Occipital lobe (tissue), 2 donors: Measurements from ENCODE around the gene ITPR1. TPM values are rescaled to one million over a fixed set of nuclear protein-coding genes. Genes with fewer than 3 reads are reported as not detected.

Source experiments
- DNase-seq: peaks from one replicate; lab custom pipeline; 2025; lab: John Stamatoyannopoulos, UW
- total RNA-seq: library from RNA; depleted of rRNA; stranded (reverse); fragments of >200 nt; gene quantifications from one replicate; pipeline ENCODE4 v1.2.3, GENCODE V29; 2014

The ITPR1 gene
- total RNA-seq, 1 donor from 2014 or later: 136 TPM

DNA sequence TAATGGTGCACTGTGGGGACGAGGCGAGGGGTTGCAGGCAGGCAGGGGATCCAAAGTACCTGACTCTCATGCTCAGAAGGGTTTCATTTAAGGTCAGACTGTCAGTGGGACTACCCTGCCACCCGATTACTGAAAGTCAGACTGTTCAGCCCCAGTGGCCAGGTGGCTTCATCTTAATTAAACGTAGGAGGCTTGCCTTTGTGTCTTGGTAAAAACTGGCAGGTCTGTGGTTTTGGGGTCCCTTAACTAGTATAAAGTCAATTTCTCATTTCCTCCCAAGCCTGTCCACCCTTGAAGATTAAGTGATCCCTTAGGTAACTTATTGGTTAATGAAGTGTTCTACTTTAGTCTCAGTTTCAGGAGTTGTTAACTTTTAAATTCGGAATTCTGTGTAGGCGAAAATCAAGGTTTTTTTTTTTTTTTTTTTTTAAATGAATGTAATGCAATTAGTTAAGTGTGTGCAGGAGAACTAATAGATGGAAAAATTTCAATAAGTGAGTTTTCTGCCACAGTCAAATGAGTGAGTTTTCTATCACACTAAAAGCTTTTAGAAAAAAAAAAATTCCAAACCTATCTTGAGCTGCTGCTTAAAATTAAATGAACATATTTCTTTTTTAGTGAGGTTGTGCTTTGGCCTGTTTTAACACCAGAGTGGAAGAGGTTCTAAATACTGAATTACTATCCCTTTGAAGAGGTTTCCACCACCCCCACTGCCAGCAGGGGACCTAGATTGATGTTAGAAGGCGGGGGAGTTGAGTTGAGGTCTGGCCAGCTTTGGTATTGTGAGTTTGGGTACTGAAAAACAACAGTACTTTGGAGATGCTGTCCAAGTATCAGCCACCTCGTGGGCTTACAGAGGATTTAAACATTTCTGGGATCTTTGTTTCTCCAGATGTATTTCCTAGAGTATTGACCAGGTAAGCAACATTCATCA is 15.2 kb downstream of the ITPR1 start:
- no peak for DNase-seq

DNA sequence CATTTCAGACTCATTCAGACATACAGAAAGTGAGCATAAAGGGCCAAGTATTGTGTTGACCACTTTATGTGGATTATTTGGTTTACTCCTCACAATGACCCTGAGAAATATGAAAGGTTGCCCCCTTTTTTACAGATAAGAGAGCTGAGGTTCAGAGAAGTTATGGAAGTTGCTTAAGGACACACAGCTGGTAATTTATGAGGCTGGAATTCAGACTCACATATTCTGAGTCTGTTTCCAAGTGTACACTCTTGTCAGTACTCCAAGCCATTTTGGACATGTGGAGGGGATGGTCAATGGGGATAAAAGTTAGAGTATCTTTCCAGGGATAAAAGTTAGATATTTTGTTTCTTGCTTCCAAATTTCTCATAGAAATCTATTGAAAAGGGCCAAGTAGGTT is 15.9 kb downstream of the ITPR1 start:
- no peak for DNase-seq

DNA sequence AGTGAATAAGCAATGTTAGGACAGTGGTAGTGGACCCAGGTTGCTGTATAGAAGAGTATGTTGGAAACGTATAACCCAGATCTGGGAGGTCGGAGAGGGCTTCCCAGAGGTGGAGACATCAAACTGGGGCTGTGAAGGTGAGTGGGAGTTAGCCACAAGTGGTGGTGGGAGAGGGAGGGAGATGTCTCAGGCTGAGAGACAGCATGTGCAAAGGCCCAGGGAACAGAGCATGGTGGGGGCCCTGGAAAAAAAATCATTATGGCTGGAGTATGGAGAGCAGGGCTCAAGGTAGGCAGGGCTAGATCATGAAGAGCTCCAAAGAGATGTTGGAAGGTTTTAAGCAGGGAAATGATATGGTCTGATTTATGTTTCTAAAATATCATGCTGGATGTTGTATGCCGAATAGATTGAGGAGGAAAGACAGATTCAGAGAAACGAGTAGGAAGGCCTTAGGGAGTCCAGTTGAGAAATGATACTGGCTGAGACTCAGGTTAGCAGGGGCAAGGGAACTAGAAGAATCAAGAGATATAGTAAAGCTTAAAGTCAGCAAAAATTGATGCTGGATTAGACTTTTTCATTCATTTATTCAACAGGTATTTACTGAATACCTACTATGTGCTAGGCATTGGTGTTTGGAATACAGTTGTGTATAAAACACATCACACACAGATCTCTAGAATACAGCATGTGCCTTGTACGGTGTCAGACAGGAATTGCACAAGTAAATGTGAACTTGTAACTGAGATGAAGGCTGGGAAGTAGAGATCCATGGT is 17.0 kb downstream of the ITPR1 start:
- DNase-seq: no peak

DNA sequence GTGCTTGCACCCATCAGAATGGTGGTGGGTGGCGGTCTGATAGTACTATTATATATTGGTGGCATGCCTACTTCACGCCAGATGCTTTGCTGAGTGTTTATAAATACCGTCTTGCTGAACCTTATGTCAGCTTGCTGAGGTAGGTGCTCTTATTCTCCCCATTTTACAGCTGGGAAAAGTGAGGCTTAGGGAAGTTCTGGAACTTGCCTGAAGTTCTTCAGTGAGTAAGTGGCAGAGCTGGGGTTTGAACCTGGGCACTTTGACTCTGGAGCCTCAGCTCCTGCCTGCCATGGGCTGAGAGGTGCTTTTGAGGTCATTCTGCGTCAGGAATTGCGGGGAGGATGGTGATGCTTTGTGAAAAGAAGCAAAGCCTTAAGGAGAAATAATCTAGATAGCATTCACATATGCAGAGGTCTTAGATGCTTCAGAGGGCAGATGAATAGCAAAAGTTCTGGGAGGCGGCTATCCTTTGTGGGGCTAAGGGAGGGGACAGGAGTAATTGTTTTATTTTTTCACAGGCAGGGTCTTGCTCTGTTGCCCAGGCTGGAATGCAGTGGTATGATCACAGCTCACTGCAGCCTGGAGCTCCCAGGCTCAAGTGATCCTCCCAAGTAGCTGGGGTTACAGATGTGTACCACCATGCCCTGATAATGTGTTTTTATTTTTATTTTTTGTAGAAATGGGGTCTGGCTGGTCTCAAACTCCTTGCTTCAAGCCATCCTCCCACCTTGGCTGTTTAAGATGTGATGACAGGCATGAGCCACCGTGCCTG is 18.5 kb downstream of the ITPR1 start:
- no peak for DNase-seq

DNA sequence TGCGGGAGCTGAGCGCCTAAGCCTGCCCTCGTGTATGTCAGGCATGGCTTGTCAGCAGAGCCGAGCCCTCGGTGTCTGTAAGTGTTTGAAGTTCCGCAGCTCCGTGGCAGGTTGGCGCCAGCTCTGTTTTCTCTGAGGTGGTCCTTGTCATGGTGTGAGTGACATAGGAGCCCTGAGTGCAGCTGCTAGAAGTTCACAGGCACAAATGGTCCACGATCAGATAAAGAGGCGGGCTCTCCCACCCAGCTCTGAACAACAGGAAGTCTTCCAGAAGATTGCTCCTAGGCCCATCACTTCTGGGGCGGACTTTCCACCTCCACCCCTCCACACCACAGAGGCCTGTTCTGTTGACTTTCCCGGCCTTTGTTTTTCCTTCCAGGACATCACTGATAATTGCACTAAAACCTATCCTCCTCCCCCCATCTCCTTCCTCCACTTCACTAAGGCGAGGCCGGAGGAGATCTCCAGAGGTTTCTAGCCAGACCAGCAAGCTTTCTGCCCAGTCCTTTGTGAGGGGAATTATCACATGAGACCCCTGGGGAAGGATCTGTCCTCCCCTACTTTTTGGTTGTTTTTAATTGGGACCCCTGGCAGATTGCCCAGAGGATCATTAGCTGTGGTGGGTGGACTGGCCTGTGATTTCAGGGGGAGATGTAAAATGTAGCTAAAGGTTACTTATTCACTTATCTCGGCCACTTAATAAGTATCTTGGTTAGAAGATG is 19.9 kb downstream of the ITPR1 start:
- no peak for DNase-seq

DNA sequence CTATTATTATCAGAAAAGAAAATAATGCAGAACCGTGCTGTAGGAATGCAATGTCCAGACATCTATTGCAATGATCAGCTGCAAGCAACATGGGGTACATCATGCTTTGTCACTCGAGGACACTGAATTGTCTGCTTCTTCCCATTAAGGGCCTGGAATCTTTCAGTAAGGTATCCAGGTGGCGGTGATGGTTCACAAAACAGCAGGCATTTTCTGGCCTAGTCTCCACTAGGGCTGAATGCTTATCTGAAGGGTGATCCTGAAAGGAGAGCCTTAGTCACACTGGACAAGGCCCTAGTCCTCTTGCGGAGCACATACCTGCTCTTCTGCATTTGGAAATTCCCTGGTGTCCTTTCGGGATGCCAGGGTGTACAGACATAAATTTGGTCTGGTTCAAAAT is 21.2 kb downstream of the ITPR1 start:
- no peak for DNase-seq

DNA sequence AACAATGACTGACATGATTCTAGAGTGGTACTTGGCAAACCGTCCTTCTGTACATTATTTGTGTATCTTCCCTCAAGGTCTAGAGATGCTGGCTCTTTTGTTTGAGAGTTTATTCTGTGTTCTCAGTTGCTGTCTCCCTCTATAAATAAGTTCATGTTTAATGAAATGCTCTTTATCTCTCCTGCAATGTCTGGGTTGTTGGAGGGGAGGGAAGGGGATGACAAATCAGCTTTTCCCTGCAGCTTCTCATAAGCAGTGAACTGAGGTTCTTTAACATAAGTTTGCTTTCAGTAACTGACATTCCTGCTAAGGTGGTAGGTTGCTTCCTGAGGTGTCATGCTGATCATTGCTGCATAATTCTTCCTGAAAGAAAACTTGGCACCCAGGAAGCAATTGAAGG is 21.8 kb downstream of the ITPR1 start:
- no peak for DNase-seq

DNA sequence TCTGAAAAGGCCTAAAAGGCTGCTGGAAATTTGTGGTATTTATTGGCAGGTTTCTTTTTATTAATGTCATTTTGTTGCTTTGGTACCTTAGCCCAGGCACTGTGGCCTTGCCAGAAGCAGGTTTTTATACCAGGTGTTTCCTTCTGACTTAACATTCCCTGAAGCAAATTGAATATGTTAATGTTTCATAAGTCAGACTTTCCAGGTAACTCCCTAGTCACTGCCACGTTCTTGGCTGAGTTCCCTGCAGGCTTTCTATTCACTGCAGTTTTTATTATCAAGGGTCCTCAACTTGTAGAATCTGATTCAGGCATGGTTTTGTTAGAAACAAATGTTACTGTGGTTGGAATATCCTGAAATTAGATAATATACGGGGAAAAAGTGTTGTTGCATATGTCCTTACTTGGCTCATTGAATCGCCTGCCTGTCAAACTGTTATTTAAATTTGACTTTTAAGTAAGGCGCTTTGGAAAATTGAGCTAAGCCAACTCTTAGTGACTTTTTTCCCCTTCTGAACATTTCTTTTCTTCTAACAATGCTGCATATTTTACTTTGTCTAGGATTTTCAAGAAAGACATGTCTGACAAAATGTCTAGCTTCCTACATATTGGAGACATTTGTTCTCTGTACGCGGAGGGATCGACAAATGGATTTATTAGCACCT is 22.9 kb downstream of the ITPR1 start:
- DNase-seq: no peak

DNA sequence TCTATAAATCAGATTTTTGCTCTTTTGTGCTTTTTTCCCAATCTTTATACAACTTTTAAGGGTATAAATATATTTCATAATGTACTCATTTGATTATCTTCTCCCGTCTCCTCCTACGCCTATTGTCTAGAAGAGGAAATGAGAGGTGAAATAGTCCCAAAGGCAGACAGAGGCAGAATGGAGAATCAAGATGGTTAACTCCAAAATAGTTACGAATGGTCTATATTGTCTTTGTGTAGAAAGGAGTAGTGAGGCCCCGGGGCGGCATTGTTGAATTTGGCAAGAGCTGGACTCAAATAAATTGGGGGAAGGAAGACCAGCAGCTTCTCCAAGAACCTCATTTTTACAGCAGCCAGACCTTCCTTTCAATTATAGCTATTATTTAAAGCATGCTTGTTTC is 23.9 kb downstream of the ITPR1 start:
- no peak for DNase-seq

DNA sequence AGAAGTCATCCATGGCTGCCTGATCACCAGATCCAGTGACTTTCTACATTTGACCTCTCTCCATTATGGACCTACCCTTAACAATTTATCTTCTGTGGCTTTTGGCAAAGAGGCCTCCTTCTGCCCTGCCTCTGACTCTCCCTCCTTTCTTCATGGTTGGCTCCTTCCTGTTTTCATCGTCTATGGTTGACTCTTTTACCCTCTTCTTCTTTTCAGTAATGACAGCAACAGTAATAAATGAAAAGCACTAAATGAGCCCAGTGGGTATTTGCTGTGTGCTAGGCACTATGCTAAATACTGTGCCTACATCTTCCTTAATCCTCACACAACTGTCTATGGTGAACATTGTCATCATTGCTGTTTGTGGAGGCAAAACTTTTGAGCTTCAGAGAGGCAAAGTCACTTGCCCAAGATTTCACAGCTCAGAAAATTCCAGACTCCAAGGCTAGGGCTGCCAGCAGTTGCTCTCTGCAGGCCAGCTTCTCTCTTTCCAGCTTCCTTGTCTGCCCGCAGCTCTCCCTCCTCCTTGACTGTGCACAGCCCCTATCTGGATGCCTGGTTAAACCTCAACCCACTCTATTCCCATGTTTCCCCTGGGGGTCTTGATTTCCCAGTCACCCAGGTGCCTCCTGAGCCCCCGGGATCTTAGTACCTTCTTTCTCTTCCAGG is 24.6 kb downstream of the ITPR1 start:
- no peak for DNase-seq

DNA sequence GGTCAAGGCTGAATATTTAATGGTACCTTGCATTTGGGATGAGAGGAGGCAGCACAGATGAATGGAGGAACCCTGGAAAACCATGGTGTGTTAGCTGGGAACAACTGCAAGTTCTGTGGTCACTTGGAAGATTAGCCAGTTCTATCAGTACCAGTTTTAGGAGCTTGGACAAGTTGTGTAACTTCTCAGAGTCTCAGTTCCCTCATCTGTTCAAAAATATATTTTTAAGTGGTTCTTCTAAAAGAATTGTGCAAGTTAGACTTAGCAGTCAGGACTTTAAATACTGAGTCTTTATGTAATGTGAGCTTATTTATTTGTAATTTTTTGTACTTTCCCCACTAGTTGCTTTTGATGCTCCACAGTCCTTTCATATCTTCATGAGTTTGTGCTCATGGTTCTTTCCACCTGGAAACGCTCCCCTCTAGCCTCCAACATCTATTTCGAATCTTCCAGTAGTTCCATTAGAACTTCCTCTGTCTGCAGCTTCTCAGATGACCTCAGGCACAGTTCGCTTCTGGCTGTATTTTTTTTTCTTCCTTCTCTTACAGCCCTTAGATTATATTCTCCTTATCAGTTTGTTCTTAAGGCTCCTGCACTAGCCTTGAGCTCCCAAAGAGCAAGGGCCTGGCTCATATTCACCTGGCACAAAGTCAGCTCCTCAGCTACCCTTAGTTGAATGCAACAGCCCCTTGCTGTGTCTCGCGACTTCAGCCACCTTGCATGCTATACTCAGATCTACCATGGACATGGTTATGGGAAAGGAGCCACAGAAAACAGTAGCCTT is 27.1 kb downstream of the ITPR1 start:
- no peak for DNase-seq

DNA sequence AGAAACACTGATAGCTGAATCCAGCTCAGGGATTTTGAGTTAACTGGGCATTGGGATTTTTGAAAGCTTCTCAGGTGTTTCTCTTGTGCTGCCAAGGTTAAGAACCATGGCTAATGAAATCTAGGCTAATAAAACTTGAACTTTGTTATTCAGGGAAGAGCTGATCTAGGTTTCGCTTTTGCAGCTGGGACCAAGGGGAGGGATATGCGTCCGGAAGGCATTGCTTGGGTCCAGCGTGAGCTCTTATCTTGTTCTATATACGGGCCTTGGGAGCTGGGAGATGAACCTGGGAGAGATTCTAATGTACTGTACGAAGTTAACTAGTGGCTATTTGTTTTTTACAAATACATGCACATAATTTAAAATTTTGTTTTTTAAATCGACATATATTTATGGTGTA is 29.8 kb downstream of the ITPR1 start:
- DNase-seq: no peak

DNA sequence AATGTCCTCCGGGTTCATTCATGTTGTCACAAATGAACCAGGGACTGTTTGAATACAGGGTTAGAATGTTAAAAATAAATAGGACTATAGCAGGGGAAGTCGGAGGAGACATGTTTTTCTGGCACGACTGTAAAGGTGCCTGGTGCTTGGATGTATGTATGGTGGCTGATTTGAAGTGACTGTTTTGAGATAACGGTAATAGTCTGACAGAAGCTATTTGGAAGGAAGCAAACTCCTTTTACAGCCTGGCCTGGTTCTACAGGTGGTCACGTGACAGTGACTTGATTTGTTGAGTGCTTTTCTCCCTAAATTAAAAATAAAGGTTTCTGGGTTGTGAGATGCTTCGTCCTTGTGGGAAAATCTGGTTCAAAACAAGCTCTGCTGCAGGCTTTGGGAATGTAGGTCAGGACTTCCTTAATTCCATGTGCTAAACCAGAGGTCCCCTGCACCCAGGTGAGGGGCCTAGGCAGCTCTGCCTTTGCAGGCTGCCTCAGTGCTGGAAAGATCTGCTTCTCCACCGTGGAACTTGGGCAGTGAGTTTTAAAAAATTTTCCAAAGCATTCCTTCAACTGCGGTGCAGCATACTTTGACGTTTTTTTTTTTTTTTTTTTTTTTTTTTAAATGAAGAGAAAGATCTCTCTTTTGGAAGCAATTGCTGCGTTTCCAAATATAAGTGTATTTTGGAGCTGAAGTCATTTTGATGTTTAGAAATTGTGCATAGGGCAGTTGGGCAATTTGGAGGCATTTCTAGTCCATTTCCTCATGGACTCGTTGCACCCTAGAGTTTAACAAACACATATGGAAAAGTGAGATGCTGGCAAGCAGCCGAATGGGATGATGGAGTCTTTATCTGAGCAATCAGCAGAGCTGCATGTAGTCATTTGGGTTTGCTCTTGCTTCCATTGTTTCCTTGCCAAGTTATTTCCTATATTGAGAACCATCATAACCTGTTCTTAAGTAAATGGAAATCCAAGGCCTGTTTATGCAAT is 30.9 kb downstream of the ITPR1 start:
- no peak for DNase-seq

DNA sequence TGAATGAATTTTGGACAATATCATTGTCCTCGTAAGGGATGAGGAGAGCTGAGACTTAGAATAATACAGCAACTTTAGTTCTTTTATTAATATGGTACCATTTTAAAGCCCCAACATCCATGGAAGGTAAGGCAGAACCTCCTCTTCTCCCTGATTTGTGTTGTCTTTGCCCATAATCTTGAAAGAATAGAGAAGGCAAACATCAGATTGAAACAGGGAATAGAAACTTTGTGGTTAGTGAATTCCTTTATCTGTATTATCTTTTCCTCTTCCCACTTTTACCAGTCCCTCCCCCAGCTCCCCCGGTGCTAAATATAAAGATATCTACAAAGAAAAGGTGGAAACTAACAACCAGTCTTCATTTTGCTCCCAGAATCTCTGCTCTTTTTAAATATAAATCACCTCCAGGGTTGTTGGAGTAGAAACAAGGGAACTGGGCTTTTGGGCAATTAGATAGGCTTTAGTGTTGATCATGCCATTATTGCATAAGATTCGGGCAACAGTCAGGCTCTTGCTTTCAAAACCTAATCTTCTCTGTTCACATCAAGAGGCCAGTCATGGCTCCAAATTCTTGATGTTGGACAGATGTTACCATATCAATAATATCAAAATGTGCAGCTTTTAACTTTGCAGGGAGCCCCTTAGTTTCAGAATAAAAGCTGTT is 32.5 kb downstream of the ITPR1 start:
- DNase-seq: no peak

DNA sequence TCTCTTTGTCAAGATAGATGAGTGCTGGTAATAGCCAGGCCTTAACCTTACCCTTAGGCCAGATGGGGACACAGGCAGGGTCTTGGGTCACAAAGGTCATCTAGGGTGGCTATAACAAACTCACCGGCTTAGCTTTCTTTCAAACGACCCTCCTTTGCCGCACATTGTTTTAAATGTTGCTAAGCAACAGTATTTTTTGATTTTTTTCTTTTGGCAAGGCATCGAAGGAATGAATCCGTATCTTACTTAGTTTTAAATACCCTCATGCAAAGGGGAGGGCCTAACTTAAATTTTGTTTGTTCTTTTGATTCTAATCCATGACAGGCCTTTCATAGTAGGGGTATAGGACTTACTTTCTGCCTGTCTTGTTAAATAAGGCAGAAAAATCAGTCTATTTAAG is 35.2 kb downstream of the ITPR1 start:
- DNase-seq: no peak

DNA sequence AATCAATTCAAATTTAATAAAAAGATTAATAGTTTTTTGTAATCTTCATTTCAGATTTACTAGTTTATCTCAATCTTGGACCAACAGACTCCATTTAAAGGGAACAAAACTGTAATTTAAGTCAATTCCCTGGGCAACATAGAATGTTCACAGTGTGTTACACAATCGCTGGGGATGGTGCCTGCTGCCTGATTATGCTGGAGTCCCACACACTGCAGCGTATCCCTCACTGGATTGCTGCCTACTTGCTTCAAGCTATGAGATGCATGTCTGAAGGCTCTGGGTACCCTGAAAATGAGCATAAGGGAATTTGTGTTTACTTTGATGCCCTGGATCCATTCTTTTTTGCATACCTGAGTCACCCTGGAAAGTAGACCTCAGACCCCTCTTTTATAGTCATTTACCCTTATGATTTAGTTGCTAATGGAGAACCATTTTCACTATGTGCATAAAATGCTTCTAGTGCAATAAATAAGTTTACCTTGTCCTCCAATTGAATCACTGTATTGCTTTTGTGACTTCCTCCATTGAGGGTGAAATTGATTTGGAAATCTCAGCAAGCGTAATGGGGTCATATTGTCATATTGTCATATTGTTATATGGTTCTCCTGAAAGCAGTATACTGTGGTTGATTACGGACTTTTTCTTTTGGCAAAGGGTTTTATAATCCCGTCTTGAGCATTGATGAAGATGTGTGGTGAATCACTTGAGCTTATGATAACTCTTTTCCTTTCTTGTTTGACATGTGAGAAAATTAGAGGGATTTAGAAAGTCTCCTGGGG is 35.9 kb downstream of the ITPR1 start:
- peak; percentile 31 for DNase-seq
